ENCODE results near the gene CAMTA1. TPM values are rescaled to one million over a fixed set of nuclear protein-coding genes. Genes with fewer than 3 reads are reported as not detected.

CAMTA1 gene
- total and polyA plus RNA-seq, 8 donors, result 13.0 to 54.2 (median 23.6) TPM

DNA sequence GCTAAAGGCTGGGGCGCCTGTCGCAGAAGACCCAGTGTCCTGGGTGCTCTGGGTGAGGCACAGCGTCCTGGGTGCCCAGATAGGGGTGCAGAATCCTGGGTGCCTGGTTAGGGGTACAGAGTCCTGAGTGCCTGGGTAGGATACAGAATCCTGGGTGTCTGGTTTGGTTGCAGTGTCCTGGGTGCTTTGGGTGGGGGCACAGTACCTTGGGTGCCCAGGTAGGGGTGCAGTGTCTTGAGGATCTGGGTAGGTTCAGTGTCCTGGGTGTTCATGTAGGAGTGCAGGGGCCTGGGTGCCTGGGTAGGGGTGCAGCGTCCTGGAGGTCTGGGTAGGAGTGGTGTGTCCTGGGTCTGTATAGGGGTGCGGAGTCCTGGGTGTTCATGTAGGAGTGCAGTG lies 178.7 kb downstream of the CAMTA1 start:
- H3K27me3 ChIP-seq, result no peaks in the 10 kb centered on the region
- H3K4me3 ChIP-seq, result no peak overlapping the region
- H3K36me3 ChIP-seq, result no peaks in the 10 kb centered on the region
- FAIRE-seq (no peak), ATAC-seq (no peak), DNase-seq (no peak)
- WGBS, 2 donors, result 77 to 78% methylated on average over 5 of the region's 5 CpGs
- no peak overlapping the region for H3K27ac ChIP-seq
- H3K4me1 ChIP-seq, result no peaks in the 10 kb centered on the region
- intact Hi-C loops (cut with DNase I), result no loop called here
- no peaks in the 10 kb centered on the region for H3K9me3 ChIP-seq
- TF ChIP-seq, protein P1, sequence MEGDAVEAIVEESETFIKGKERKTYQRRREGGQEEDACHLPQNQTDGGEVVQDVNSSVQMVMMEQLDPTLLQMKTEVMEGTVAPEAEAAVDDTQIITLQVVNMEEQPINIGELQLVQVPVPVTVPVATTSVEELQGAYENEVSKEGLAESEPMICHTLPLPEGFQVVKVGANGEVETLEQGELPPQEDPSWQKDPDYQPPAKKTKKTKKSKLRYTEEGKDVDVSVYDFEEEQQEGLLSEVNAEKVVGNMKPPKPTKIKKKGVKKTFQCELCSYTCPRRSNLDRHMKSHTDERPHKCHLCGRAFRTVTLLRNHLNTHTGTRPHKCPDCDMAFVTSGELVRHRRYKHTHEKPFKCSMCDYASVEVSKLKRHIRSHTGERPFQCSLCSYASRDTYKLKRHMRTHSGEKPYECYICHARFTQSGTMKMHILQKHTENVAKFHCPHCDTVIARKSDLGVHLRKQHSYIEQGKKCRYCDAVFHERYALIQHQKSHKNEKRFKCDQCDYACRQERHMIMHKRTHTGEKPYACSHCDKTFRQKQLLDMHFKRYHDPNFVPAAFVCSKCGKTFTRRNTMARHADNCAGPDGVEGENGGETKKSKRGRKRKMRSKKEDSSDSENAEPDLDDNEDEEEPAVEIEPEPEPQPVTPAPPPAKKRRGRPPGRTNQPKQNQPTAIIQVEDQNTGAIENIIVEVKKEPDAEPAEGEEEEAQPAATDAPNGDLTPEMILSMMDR (IDR thresholded peaks at IDR 0.05), result no peak

DNA sequence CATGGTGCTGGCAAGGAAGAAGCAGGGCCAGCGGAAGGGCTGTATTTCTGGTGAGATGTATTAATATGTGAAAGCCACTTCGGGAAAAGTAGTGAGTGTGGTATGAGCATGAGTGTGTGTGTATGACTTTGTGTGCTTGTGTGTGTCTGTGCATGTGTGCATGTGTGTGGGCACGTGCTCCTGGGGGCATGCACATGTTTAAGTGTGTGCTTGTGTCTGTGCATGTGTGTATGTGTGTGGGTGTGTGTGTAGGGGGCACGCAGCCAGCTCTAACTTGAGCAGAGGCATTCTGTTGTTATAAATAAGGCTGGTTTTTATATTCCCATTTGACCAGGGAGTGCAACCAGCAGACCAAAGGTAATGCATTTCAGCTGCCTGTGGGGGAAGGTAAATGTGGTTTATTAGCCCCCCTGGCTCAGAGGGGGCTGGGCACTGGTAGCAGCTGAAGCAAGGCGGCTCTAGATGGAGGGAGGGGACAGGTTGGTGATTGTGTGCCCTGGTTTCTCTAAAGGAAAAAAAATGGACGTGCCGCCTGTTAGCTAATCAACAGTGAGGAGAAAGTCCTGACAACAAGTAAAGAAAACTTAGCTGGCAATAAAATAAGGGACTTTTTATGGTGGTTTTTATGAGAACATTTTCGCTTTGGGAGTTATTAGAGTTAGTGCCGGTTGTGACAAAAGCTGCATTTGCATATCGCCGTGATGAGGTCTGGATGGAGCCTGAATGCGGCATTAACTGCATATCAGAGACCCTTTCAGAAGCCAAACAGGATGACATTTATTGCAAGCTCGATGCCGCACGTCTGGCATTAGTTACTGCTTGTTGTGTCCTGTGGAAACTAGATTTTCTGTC lies 180.1 kb downstream of the CAMTA1 start:
- no peak overlapping the region for H3K4me3 ChIP-seq
- H3K27ac ChIP-seq, result no peak overlapping the region
- H3K9me3 ChIP-seq, result no peaks in the 10 kb centered on the region
- intact Hi-C loops (cut with DNase I), result no loop called here
- DNase-seq (no peak), ATAC-seq (no peak), FAIRE-seq (no peak)
- no peaks in the 10 kb centered on the region for H3K4me1 ChIP-seq
- no peaks in the 10 kb centered on the region for H3K27me3 ChIP-seq
- H3K36me3 ChIP-seq, result no peaks in the 10 kb centered on the region
- TF ChIP-seq, protein P1 (IDR thresholded peaks at IDR 0.05), result no peak
- 53 to 64% methylated on average over 15 of the region's 15 CpGs for WGBS, 2 donors

- intact Hi-C loops (cut with DNase I), result no loop called here
- 76 to 77% methylated on average over 7 of the region's 7 CpGs for WGBS, 2 donors
- H3K27me3 ChIP-seq, result no peaks in the 10 kb centered on the region
These were observed 180.6 kb downstream of the CAMTA1 start for GRCh38 chr1:6965935-6966241.

DNA sequence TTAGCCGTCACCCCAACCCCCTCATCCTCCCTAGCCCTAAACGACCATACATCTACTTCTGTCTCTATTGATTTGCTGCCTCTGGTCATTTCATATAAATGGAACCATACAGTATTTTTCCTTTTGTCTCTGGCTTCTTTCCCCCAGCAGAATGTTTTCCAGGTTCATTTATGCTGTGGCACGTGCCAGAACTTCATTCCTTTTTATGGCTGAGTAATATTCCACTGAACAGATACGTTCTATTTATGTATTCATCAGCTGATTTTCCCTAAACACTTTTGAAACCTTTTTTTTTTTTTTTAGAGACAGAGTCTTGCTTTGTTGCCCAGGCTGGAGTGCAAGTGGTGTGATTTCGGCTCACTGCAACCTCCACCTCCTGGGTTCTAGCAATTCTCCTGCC lies 181.1 kb downstream of the CAMTA1 start:
- H3K4me1 ChIP-seq, result no peaks in the 10 kb centered on the region
- no peaks in the 10 kb centered on the region for H3K9me3 ChIP-seq
- ATAC-seq (no peak), DNase-seq (no peak), FAIRE-seq (no peak)
- 70 to 82% methylated on average over 5 of the region's 5 CpGs for WGBS, 2 donors
- intact Hi-C loops (cut with DNase I), result no loop called here
- no peaks in the 10 kb centered on the region for H3K36me3 ChIP-seq
- TF ChIP-seq, protein P1 (IDR thresholded peaks at IDR 0.05), result no peak
- no peaks in the 10 kb centered on the region for H3K27me3 ChIP-seq
- H3K27ac ChIP-seq, result no peak overlapping the region
- H3K4me3 ChIP-seq, result no peak overlapping the region

More at GRCh38 chr1:6965935-6966241, 180.6 kb downstream of the CAMTA1 start:
- Histone ChIP-seq H3K9me3 (no peaks in the 10 kb centered on the region), H3K36me3 (no peaks in the 10 kb centered on the region), H3K27ac (no peak overlapping the region), H3K4me3 (no peak overlapping the region), H3K4me1 (no peaks in the 10 kb centered on the region)
- TF ChIP-seq, protein P1 (IDR thresholded peaks at IDR 0.05), result no peak
- no peak for FAIRE-seq
- no peak for ATAC-seq
- no peak for DNase-seq

- FAIRE-seq, result no peak
These were observed 182.3 kb downstream of the CAMTA1 start for GRCh38 chr1:6967431-6968111.

More at GRCh38 chr1:6967431-6968111, 182.3 kb downstream of the CAMTA1 start:
- no peak overlapping the region for H3K27ac ChIP-seq
- intact Hi-C loops (cut with DNase I), result no loop called here
- WGBS, 2 donors, result 62 to 67% methylated on average over 8 of the region's 8 CpGs
- ATAC-seq (no peak), DNase-seq (no peak)
- TF ChIP-seq, protein P1 (IDR thresholded peaks at IDR 0.05), result no peak
- H3K4me3 ChIP-seq, result no peak overlapping the region
- H3K27me3 ChIP-seq, result no peaks in the 10 kb centered on the region
- no peaks in the 10 kb centered on the region for H3K36me3 ChIP-seq
- H3K4me1 ChIP-seq, result no peaks in the 10 kb centered on the region
- no peaks in the 10 kb centered on the region for H3K9me3 ChIP-seq
